GM18526 (cell line): Measurements from ENCODE around the gene TFAM.

ENCODE experiments used
- POLR2A ChIP-seq: IDR thresholded peaks from 3 replicates; pipeline ENCODE4 v1.6.1; 2011; ENCODE audit not compliant: insufficient read length; ENCODE audit errors: extremely low read depth

The TFAM gene

DNA sequence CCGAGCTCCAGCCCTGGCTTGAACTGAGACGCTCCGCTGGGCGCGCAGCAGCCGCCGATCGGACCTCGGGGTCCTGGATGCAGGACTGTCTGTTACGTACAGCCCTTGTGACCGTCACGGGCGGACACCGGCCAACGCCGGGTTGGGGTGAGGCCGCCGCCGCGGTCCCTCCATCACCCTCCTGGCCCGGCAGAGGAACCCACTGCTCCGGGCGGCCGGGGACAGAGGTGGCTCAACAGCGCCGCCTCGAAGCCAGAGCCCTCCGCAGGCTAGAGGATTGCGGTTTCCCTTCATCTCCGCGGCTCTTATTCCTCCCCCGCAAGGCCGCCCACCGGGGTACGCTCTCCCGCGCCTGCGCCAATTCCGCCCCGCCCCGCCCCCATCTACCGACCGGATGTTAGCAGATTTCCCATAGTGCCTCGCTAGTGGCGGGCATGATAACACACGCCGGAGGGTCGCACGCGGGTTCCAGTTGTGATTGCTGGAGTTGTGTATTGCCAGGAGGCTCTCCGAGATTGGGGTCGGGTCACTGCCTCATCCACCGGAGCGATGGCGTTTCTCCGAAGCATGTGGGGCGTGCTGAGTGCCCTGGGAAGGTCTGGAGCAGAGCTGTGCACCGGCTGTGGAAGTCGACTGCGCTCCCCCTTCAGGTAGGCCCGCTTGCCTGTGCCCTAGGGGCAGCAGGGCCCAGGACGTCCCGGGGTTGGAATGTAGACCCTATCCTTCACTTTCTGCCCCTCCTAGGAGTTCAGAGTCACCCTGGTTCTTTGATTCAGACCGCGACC is at the start of gene TFAM:
TSS of gene TFAM (plus strand) at position 412 of the 785 bp plus-strand sequence. CDS start at position 550, 138 bp downstream.
- TF ChIP-seq POLR2A: peak; percentile 95

DNA sequence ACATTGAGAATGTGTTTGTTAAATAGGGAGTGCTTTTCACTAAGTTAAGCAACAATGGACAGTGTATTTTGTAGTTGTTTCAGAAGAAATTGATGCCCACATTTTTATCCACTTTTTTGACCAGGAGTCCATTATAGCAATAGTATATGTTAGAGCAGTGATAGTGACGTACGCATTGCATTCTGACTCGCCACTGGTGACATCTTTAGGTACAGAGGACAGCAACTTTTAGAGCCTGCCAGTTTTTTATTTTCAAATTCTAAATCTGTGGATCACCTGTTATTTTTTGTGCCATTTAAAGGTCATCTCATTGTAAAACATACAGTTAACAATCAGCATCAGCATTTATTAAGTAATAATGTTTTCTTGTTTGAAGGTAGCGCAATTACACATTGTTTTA is 49.0 kb upstream of the TFAM start:
- TF ChIP-seq POLR2A: no peak

DNA sequence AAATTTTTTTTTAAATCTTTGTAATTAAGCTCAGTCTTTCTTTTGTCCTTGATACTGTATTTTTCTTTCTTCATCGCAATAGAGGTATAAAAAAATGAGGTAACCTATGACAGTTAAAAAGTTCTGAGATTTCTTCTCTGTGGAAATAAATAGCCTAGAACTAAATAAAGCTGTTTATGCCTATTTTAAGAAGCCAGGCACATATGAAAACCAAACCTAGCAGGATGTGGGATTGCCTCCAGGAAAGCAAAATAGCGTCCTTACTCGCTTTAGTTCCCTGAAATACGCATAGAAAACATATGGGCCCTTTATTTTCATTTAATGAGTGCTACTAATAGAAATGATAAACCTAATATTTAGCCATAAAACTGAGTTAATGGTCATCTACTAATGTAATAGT is 43.8 kb upstream of the TFAM start:
- TF ChIP-seq POLR2A: no peak

DNA sequence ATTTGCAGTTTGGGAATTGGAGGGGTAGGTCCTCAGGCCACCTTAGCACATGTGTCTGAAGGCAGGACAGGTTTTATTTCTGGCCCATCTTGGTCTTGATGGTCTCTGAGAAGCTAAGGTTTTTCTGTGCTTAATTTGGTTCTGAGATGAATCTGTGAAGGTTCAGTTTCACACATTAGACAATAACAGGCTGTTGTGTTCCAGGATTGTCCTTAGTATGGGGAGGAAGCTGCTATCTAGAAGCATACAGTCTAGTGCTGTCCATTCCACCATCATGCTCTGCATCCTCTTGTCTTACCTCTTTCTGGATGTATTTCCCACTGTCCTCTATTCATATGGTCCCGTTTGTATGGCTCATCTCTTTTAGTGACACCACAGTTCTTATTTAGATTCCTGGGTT is 43.3 kb upstream of the TFAM start:
- no peak for TF ChIP-seq POLR2A

DNA sequence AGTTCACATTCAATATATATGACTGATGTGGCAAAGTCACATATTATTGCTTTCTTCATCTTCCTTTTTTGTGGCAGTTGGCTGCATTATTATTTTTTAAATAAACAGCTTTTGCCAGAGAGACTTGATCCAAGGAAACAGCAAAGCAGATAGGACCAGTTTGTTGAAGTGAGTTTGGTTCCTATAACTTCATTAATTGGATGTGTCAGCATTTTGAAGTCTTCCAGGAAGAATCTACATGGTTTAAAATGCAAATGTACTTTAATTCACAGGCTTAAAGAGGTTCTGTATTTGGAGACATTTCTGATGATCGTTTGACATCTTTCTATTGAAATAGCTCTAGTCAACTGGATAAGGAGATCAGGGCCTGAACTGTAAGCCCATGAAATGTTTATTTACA is 37.2 kb upstream of the TFAM start:
- no peak for TF ChIP-seq POLR2A

DNA sequence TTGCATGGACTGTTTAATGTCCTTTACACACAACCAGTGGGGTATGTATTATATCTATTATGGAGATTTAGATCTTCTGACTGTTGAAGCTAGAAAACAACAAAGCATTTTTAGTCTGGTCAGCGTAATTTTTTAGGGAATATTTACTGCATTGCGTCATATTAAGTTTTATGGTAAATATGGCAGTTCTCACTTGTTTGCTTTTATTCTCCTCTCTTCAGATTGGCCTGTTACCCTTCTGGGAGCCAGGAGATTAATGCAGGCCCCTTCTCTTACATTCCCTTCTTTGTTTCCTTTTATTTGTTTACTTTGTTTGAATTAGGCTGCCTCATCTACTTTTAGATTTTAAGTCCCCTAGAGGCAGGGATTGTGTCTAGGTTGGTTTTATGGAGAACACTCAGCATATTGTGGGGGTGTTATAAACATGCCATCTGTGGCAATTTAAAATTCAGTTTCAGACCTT is 36.6 kb upstream of the TFAM start:
- TF ChIP-seq POLR2A: no peak

DNA sequence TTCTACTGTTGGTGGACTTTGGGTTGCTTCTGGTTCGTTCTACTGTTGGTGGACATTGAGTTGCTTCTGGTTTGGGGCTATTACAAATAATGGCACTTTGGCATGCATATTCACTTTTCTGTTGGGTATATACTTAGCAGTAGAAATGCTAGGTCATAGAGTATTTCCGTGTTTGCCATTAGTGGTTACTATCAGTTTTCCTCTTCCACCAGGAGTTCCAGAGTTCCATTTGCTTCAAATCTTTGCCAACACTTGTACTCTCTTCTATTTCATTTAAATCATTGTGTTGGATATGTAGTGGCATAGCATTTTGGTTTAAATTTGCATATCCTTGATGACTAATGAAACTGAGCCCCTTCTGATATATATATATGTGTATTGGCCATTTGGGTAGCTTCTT is 35.2 kb upstream of the TFAM start:
- no peak for TF ChIP-seq POLR2A

DNA sequence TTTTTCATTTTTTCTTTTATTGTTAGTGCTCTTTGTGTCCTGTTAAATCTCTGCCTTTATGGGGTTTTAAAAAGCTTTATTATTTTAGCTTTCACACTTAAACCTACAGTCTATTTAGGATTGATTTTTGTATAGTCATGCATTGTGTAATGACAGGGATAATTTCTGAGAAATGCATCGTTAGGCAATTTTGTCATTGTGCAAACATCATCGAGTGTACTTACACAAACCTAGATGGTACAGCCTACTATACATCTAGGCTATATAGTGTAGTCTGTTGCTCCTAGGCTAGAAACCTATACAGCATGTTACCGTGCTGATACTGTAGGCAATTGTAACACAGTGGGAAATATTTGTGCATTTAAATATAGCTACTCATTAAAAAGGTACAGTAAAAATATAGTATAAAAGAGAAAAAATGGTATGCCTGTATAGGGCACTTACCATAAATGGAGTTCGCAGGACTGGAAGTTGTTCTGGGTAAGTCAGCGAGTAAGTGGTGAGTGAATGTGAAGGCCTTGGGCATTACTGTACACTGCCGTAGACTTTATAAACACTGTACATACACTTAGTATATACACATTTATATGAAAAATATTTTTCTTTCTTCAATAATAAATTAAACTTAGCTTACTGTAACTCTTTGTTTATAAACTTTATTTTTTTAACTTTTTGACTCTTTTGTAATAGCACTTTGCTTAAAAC is 34.4 kb upstream of the TFAM start:
- no peak for TF ChIP-seq POLR2A

DNA sequence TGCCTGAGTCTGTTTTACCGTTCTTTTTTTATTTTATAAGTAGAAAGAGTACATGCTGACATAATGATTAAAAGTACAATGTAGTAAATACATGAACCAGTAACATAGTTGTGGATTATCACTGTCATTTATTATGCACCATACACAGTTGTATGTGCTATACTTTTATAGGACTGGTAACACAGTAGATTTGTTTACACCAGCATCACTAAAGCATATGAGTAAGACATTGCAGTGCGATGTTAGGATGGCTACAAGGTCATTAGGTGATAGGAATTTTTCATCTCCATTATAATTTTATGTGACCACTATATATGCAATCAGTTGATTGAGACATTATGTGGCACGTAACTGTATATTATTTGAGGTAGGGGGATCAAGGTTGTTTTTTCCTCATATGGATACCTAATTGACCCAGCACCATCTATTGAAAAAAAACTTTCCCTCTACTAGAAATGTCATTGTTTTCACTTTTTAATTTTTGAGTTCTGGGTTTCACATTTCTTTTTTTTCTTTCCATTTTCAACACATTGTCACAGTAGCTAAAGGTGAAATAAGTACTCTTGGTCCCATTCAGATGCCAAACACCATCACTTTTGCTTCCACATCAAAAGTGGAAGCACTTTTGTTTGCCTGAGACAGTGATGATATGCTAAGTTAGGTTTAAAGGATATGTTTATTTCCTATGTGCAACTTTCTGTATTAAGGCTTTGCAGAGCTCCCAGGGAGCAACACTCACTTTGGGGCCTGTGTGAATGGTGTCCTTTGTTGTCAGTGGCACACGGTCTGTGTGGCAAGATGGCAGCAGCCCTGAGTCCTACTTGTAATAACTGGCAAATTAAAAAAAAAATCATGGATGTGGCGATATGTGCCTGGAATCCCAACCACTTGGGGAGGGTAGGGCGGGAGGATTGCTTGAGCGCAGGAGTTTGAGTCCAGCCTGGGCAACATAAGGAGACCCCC is 33.3 kb upstream of the TFAM start:
- no peak for TF ChIP-seq POLR2A

DNA sequence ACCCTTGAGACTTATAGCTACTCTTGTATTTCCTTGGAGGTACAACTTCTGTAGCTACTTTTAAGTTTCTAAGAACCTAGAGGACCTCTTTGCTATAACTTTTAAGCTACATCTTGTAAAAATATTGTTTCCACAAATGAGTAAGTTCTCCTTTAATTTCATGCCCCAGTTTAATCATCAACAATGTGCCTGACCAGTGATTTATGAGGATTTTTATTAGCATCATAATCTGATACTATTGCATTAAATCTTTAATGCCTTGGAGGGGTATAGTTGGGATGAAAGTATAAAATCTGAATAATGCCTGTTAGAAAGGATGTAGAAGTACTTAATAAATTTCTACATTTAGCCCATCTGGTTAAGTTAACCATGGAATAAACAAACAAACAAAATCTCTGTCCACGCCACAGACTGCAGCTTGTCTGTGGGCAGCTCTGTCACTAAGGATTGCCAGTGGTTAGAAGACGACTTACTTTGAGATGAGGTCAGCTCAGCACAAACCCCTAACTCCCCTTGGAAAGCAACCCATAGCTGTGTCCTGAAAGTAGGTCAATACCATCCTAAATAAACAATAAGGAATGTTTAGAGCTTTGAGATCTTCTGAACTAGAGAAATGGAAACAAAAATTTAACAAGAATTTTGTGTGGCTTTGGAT is 32.1 kb upstream of the TFAM start:
- TF ChIP-seq POLR2A: no peak

DNA sequence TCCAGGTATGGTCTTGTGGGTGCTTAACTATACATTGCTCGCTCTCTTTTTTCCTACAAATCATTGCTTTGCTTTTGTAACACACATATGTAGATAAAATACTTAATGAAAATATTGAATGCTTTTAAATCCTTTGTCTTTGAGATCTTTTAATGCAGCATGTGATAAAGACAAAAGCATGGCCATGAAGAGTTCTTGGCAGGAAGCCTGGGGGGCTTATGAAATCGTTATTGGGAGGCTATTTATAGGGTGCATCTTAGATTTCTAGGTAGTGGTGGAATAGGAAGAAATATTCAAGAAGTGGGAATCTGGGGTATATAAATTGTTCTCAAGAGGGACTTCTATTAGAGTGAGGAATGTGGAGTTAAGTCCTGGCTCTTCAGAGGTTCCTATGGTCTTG is 28.5 kb upstream of the TFAM start:
- no peak for TF ChIP-seq POLR2A

DNA sequence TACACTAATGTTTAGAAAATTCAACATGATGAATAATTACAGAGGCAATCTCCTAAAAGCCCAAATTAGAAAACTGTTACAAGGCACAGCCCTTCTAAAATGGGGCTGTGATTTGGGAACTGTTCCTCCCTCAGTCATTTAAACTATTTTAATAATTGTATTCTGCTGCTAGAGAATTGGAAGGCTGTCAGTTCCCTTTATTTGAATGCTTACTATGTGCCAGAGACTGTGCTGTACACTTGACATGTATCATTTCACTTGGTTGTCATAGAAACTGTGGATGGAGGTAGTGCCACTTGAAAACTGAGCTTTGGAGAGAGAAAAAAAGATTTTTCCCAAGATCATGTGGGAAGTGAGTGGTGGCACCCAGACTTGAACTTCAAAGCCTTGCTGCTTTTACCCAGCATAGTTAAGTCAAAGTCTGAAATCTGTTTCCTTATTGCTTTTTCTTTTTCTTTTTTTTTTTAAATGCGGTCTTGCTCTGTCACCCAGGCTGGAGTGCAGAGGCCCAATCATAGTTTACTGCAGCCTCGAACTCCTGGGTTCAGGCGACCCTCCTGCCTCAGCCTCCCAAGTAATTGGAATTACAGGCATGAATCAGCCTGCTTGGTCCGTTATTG is 26.8 kb upstream of the TFAM start:
- TF ChIP-seq POLR2A: no peak

DNA sequence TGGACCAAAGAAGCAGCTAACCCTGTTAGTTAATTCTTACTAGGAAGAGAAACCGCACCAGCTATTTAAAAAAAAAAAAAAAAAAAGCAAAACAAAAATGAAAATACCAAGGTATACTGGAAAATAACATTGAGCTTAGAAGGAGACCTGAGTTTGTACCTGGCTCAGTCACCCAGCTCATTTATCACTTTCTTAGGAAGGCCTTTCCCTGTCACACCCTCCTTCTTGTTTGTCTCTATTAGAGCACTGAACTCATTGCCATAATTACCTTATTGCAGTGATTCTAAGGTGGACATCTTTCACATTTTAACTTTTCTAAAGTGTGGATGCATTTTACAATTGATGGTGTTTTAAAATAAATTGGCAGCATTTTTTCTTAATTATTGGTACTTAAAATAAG is 26.3 kb upstream of the TFAM start:
- no peak for TF ChIP-seq POLR2A

DNA sequence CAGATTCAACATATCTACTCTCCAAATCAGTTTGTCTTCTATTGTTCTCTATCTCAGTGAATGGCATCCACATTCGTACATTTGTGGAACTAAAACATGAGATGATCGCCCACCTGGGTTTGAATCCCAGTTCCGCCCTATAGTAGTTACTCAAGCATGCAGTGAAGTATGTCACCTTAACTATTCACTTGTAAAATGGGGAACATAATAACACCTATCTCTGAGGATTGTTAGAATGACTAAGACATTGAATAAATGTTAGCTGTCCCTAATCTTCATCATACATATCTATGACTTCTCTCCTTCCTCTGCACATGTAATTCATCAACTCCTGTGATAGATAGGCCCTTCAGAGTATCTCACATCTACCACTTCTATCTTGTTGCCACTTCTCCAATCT is 25.7 kb upstream of the TFAM start:
- TF ChIP-seq POLR2A: no peak
